Measurements from ENCODE around the gene ZNF408. TPM values are rescaled to one million over a fixed set of nuclear protein-coding genes. Genes with fewer than 3 reads are reported as not detected.

The ZNF408 gene
- total RNA-seq, 1 experiment from 2014 or later: 14.4 TPM

DNA sequence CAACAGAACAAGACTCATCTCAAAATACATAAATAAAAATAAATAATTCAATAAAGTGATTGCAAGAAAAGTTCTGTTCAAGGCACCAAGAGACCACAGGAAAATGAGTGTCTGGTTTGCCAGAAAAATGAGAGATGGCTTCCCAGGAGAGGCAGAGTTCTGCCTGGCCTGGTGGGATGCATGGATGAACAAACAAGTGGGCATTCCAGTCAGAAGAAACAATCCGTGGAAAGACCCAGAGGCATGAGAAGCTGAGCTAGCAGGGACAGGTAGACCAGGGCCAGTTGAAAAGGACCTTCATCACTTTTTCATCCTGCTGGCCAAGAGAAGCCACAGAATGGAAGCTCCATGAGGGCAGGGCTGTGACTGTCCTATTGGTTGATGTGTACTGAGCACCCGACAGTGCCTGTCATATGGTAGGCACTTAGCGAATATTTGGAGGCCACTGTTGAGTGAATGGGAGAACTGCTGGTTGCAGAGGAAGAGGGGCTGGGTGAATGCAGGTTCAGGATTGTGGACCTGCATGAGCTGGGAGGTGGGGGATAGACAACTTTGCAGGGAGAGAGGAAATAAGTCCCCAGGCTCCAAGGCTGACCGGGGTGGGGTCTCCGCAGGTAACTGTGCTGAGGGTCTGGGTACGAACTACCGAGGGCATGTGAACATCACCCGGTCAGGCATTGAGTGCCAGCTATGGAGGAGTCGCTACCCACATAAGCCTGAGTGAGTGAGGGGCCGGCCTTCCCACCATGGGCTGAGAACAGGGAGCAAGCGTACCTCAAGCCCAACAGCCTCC is 21.9 kb downstream of the ZNF408 start:
- CTCF ChIA-PET: no interaction called here
- no peaks in the 10 kb centered on the region for H3K79me2 ChIP-seq (ENCODE audit: insufficient read depth, low read length)
- RAD21 ChIA-PET (ENCODE audit: low non-redundant PET in 1 of 2, low total read pairs in 2 of 2, uncharacterized antibody in 2 of 2, unreplicated experiment in 2 of 2): no interaction called here
- ATAC-seq (no peak), DNase-seq (ENCODE audit: low read depth, low spot score) (no peak)
- no peak overlapping the region for H2AFZ ChIP-seq (ENCODE audit: low read depth, low read length, poor library complexity, severe bottlenecking)
- POLR2A ChIA-PET: no interaction called here
- no peak overlapping the region for H3K27ac ChIP-seq (ENCODE audit: low read depth, low read length)
- no peaks in the 10 kb centered on the region for H4K20me1 ChIP-seq (ENCODE audit: insufficient read depth)
- H3K4me2 ChIP-seq (ENCODE audit: low read length): no peak overlapping the region
- H3K9ac ChIP-seq (ENCODE audit: low read length): no peak overlapping the region
- intact Hi-C loops (cut with micrococcal nuclease): no loop called here
- H3K36me3 ChIP-seq (ENCODE audit: control insufficient read depth in 1 of 2, insufficient read depth in 2 of 2, low read length in 2 of 2): no peaks in the 10 kb centered on the region
- no peak for TF ChIP-seq SIN3A (IDR thresholded peaks at IDR 0.05; ENCODE audit: low read depth)
- TF ChIP-seq TCF7L2 (IDR thresholded peaks at IDR 0.05; ENCODE audit: borderline replicate concordance, extremely low read depth, insufficient read depth, insufficient read length): no peak
- no peak for TF ChIP-seq CEBPB (IDR thresholded peaks at IDR 0.05; ENCODE audit: low read depth)
- TF ChIP-seq POLR2A (IDR thresholded peaks at IDR 0.05; ENCODE audit: borderline replicate concordance, extremely low read depth, insufficient read depth, insufficient read length): no peak
- TF ChIP-seq CBX3 (IDR thresholded peaks at IDR 0.05; ENCODE audit: low read depth): no peak
- no peak for TF ChIP-seq RAD21 (IDR thresholded peaks at IDR 0.05; ENCODE audit: low read depth)
- TF ChIP-seq JUND (IDR thresholded peaks at IDR 0.05): no peak
- TF ChIP-seq ELF1 (IDR thresholded peaks at IDR 0.05; ENCODE audit: borderline replicate concordance, low read depth): no peak
- TF ChIP-seq, protein P1, sequence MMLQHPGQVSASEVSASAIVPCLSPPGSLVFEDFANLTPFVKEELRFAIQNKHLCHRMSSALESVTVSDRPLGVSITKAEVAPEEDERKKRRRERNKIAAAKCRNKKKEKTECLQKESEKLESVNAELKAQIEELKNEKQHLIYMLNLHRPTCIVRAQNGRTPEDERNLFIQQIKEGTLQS (IDR thresholded peaks at IDR 0.05): no peak
- TF ChIP-seq EGR1 (IDR thresholded peaks at IDR 0.05; ENCODE audit: low read depth): no peak
- no peak for TF ChIP-seq CTCF (IDR thresholded peaks at IDR 0.05 in 2 of 3, conservative IDR thresholded peaks at IDR 0.05 in 1 of 3; ENCODE audit: borderline replicate concordance in 1 of 3, insufficient read depth in 1 of 3, low read depth in 2 of 3, low read length in 2 of 3)
- no peaks in the 10 kb centered on the region for H3K9me3 ChIP-seq (ENCODE audit: control insufficient read depth in 1 of 2, insufficient read depth in 1 of 2, low read depth in 1 of 2, low read length in 2 of 2)
- peaks cover 5 to 9% of the 10 kb centered on the region in 2 experiments; a peak in 3 of 4 replicates for H3K4me1 ChIP-seq (ENCODE audit: control insufficient read depth in 1 of 2, insufficient read depth in 2 of 2, low read length in 2 of 2)
- no peaks in the 10 kb centered on the region for H3K27me3 ChIP-seq (ENCODE audit: insufficient read depth, low read length)
- H3K4me3 ChIP-seq (replicated peaks in 1 of 2; ENCODE audit: low read depth in 1 of 2, low read length in 2 of 2): no peak overlapping the region
- no TSS peak for BruUV-seq (replicated peaks)
- no peaks in the 10 kb centered on the region for H3K9me2 ChIP-seq (ENCODE audit: insufficient read depth)

Data from HCT116 (cell line).